ENCODE data around the gene TP73. TPM values are rescaled to one million over a fixed set of nuclear protein-coding genes. Genes with fewer than 3 reads are reported as not detected.

TP73 gene
- total RNA-seq, 2 donors from 2014 or later: not detected

GRCh38 chr1:3636531-3636930, 15.8 kb upstream of the TP73 start:
- TF ChIP-seq CTCF (IDR thresholded peaks at IDR 0.05): no peak
- DNase-seq (ENCODE audit: low spot score) (no peak), ATAC-seq (ENCODE audit: insufficient number of reproducible peaks, low FRiP score, low read depth) (no peak)
- no peaks in the 10 kb centered on the region for H3K9me3 ChIP-seq
- no peak overlapping the region for H3K27ac ChIP-seq
- H3K4me1 ChIP-seq (ENCODE audit: control insufficient read depth in 1 of 2, low read depth in 2 of 2): no peaks in the 10 kb centered on the region
- H3K4me3 ChIP-seq: no peak overlapping the region
- H3K27me3 ChIP-seq (replicated peaks; ENCODE audit: insufficient read depth): no peaks in the 10 kb centered on the region
- peaks cover 73% of the 10 kb centered on the region for H3K36me3 ChIP-seq

DNA sequence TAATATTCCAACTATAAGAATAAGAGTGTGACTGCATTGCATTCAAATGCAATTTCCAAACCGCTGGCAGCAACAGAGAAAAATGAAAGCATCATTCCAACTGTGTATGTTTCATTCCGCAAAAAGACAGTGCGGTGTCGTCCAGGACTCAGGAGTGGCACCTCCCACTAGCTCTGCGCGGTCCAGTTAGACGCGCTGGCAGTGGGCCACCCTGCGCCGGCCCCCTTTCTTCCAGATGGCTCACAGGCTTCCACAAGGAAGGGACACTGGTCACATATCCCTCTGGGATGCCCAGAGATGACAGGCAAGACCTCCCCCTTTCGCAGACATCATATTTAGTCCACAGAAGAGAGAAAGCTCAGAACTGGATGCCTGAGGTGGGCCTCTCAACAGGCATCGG, 14.3 kb upstream of the TP73 start:
- Histone ChIP-seq H3K36me3 (peaks cover 67% of the 10 kb centered on the region), H3K27ac (no peak overlapping the region), H3K4me1 (ENCODE audit: control insufficient read depth in 1 of 2, low read depth in 2 of 2) (no peaks in the 10 kb centered on the region), H3K9me3 (no peaks in the 10 kb centered on the region), H3K27me3 (replicated peaks; ENCODE audit: insufficient read depth) (no peaks in the 10 kb centered on the region), H3K4me3 (no peak overlapping the region)
- ATAC-seq (ENCODE audit: insufficient number of reproducible peaks, low FRiP score, low read depth) (no peak), DNase-seq (ENCODE audit: low spot score) (no peak)
- no peak for TF ChIP-seq CTCF (IDR thresholded peaks at IDR 0.05)

GRCh38 chr1:3638676-3639075, 13.6 kb upstream of the TP73 start:
- ATAC-seq (ENCODE audit: insufficient number of reproducible peaks, low FRiP score, low read depth) (no peak), DNase-seq (ENCODE audit: low spot score) (no peak)
- Histone ChIP-seq H3K36me3 (peaks cover 65% of the 10 kb centered on the region), H3K27ac (no peak overlapping the region), H3K4me1 (ENCODE audit: control insufficient read depth in 1 of 2, low read depth in 2 of 2) (no peaks in the 10 kb centered on the region), H3K27me3 (replicated peaks; ENCODE audit: insufficient read depth) (no peaks in the 10 kb centered on the region), H3K4me3 (no peak overlapping the region), H3K9me3 (no peaks in the 10 kb centered on the region)
- no peak for TF ChIP-seq CTCF (IDR thresholded peaks at IDR 0.05)

DNA sequence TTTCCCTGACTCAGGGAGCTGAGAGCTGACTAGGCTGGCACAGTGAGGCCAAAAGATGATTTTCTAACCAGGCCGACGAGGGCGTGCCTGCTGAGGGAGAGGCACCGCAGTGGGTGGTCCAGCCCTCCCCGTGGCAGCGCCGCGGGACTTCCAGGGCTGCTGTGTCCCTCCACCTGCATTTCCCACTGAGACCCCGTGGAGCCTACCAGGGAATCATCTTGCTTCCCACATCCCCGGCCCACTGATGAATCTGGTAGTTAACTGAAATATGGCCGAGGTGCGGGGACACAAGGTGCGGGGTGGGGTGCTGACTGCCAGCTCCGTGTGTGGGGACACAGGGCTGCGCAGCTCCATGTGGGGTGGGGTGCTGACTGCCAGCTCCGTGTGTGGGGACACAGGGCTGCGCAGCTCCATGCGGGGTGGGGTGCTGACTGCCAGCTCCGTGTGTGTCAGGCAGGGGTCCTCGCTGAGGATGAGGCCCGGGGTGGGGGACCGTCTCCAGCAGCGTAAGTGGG, 12.9 kb upstream of the TP73 start:
- H3K27me3 ChIP-seq (replicated peaks; ENCODE audit: insufficient read depth): no peaks in the 10 kb centered on the region
- no peak for ATAC-seq (ENCODE audit: insufficient number of reproducible peaks, low FRiP score, low read depth)
- H3K4me3 ChIP-seq: no peak overlapping the region
- no peaks in the 10 kb centered on the region for H3K9me3 ChIP-seq
- H3K4me1 ChIP-seq (ENCODE audit: control insufficient read depth in 1 of 2, low read depth in 2 of 2): no peaks in the 10 kb centered on the region
- DNase-seq (ENCODE audit: low spot score): no peak
- H3K27ac ChIP-seq: no peak overlapping the region
- peaks cover 59% of the 10 kb centered on the region for H3K36me3 ChIP-seq
- TF ChIP-seq CTCF (IDR thresholded peaks at IDR 0.05): no peak

- DNase-seq (ENCODE audit: low spot score): no peak
- Histone ChIP-seq H3K9me3 (no peaks in the 10 kb centered on the region), H3K36me3 (peaks cover 60% of the 10 kb centered on the region), H3K27ac (no peak overlapping the region), H3K27me3 (replicated peaks; ENCODE audit: insufficient read depth) (no peaks in the 10 kb centered on the region), H3K4me1 (ENCODE audit: control insufficient read depth in 1 of 2, low read depth in 2 of 2) (no peaks in the 10 kb centered on the region), H3K4me3 (no peak overlapping the region)
- no peak for TF ChIP-seq CTCF (IDR thresholded peaks at IDR 0.05)
- ATAC-seq (ENCODE audit: insufficient number of reproducible peaks, low FRiP score, low read depth): no peak
Measured at GRCh38 chr1:3640121-3640837, 12.0 kb upstream of the TP73 start.

All from thoracic aorta (tissue), 2 donors.